HG03280 (cell line): ENCODE results near the gene MAD1L1.
"Not testable (repeated sequence)": the region's sequence is repeated elsewhere in the genome, so short reads cannot be mapped to it uniquely, and the experiment has no call there.

Experiments used
- ATAC-seq: cut with Tn5 transposase; IDR thresholded peaks from one replicate; pipeline ENCODE4 v1.9.1; 2021; ENCODE audit warnings: mild to moderate bottlenecking, moderate library complexity; ENCODE audit not compliant: unreplicated experiment

Gene MAD1L1

GRCh38 chr7:1831933-1832535, 400.7 kb downstream of the MAD1L1 start:
- not testable (repeated sequence) for ATAC-seq

DNA sequence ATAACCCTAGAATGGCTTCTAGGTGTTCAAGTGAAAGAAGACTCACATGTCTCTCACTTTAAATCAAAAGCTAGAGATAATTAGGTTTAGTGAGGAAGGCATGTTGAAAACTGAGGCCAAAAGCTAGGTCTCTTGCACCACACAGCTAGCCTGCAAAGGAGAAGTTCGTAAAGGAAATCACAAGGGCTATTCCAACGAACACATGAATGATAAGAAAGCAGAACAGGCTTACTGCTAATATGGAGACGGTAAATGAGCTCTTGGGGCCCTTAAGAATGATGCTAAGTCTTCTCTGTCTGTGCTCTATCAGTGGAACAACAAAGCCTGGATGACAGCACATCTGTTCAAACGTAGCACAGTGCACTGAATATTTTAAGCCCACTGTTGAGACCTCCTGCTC, 401.3 kb downstream of the MAD1L1 start:
- not testable (repeated sequence) for ATAC-seq

GRCh38 chr7:1829668-1830067, 403.1 kb downstream of the MAD1L1 start:
- not testable (repeated sequence) for ATAC-seq

DNA sequence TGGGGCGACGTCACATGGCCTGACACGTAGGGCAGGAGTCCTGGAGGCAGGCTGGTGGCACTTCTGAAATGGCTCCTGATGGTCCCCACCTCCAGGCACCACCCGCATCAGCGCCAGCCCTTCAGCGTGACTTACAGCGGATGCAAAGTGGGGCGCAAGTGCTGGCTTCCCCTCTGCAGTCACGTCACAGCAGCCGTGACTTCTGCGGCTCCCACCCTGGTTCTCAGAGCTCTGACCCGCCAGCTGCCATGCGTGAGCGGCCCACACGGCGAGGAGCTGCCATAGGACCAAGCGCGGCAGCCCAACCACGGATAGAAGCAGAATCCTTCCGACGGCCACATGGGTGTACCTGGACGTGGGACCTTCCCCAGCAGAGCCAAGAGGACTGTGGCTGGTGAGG, 403.6 kb downstream of the MAD1L1 start:
- no peak for ATAC-seq

- not testable (repeated sequence) for ATAC-seq
Observed at GRCh38 chr7:1828170-1828569, 404.6 kb downstream of the MAD1L1 start.

DNA sequence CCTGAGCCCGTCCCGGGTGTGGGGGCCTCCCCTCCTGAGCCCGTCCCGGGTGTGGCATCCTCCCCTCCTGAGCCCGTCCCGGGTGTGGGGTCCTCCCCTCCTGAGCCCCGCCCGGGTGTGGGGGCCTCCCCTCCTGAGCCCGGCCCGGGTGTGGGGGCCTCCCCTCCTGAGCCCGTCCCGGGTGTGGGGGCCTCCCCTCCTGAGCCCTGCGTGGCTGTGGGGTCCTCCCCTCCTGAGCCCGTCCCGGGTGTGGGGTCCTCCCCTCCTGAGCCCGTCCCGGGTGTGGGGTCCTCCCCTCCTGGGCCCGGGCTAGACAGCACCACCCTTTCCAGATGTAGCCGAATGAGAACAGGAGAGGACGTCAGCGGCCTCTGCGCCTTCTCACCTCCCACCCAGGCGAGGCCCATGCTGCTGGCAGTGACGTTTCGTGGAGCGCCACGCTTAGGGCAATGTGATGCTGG, 405.2 kb downstream of the MAD1L1 start:
- ATAC-seq = not testable (repeated sequence)

DNA sequence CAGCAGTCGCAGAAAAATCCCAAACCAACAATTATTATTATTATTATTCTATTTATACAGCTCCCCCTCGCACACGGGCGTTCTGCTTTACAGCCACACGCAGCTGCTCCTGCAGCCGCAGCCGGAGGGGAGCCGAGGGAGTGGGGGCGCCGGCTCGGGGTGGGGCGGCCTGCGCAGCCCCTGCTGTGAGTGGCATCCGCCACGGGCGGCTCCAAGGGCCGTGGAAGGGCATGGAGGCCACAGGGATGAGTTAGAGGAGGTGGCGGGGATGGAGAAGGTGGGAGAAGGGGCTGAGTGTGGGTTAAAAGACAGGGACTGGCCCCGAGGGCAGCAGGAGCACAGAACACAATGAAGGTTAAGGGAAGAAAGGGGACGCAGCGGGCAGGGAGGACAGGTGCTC, 405.8 kb downstream of the MAD1L1 start:
- not testable (repeated sequence) for ATAC-seq

GRCh38 chr7:1825897-1826741, 406.6 kb downstream of the MAD1L1 start:
- ATAC-seq = no peak

DNA sequence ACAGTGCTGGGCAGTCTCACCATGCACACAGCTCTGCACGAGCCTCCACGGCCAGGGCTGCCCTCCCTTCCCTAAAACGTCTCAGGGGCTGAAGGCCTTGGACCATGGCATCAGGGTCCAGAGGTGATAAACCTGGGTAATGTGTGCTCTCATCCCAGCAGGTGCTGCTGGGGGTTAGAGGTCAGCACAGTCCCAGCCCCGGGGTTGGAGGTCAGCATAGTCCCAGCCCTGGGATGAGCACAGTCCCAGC, 407.2 kb downstream of the MAD1L1 start:
- ATAC-seq = not testable (repeated sequence)

- ATAC-seq = not testable (repeated sequence)
Observed at GRCh38 chr7:1824882-1825646, 407.7 kb downstream of the MAD1L1 start.

GRCh38 chr7:1824151-1824881, 408.4 kb downstream of the MAD1L1 start:
- ATAC-seq = not testable (repeated sequence)

DNA sequence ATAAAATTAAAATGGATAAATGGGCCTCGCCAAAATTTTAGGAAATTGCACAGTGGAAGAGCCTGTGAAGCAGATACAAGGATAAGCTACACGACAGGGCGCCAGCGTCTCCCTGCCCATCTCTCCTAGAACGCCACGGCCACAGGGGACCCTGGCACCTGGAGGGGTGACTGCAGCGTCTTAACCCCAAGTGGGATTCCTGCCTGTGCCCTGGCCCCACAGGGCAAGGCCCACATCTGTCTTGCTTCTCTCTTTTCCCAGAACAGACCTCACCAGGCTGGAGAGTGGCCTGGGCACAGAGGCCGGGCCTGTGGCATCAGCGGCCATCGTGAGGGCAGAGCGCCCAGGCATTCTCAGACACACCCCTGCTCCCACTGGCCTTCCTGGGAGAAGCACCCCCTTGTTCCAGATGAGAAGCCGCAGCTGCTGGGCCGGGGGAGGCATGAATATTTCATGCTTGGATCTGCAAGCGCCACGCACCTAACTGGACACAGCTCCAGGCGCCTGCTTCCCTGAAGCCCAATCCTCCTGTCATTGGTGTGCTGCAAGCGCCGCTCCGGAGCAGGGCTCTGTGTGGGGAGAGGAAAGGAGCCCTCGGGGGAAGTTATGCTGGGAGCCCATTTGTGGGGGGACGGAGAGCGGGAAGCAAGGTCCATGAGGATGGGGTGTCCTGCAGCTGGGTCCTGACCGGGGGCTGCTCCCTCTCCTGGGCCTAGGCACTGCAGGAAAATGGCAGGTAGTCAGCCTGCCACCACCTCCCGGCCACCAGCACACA, 409.2 kb downstream of the MAD1L1 start:
- ATAC-seq = no peak

DNA sequence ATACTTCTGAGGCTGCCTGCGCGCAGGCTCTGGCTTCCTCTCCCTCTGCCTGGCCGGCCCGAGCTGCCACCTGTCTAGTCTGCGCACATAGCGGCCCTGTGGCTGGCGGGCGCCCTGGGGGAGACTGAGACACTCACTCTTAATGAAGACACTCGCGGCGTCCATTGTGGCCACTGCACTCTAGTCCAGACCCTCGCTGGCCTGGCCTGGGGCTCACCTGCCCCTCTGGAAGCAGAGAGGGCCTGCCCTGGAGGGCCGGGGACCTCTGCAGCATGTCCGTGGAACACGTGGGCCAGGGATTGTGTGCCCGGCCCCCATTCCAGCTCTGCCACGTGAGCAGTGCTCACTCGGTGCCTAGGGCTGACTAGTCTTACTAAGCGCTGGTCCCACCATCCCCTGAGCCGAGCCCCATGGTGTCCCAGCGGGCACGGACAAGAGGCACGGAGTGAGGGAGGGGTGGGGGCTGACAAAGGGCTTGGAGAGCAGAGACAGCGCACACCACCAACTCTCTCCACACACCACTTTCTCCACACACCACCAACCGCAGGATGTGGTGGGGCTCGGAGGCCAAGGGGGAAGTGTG, 413.4 kb downstream of the MAD1L1 start:
- ATAC-seq = no peak

DNA sequence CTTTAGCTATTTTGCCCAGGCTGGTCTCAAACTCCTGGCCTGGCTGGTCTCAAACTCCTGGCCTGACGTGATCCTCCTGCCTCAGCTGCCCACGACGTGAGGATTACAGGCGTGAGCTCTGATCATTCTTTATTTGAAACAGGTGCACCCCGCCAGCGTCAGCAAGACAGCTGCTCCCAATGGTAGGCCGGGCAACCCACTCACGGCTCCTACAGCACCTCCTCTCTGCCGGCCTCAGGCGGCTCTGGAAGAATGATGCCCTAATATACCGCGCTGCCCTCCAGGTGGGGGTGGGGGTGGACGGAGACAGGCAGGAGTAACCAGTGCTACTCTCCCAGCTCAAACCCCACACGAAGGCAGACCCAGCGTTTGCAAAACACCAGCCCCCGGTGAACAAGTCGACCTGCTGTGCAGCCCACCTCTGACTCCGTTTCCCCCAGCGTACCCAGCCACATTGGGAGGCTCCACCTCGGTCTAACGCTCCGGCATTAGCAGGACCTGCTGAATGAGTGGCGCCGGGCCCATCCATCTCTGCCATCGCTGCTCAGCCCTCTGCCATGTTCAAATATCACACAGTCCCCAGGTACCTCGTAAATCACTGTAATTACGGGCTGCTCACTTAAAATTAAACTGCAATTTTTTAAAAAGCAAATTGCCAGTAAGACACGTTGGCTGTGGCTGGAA, 414.0 kb downstream of the MAD1L1 start:
- ATAC-seq = no peak

GRCh38 chr7:1817061-1817712, 415.6 kb downstream of the MAD1L1 start:
- ATAC-seq = no peak

DNA sequence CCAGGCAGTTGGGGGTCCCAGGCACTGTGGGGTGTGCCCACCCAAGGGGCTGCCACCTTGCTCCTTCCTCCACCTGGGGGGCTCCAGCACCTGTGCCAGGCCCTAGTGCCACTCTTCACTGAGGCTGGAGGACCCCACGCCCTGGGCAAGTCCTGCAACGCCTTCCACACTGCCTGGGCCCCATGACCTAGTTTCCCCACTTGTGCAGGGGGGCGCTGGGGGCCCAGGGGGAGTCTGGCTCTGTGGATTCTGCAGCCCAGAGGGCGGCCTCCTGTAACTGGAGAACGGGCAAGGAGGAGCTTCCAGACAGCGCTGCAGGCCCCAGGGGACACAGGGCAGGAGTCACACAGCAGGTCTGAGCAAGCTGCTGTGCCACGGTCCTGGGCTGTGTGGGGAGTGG, 416.3 kb downstream of the MAD1L1 start:
- ATAC-seq = not testable (repeated sequence)

- ATAC-seq = not testable (repeated sequence)
Observed at GRCh38 chr7:1815551-1816281, 417.0 kb downstream of the MAD1L1 start.

GRCh38 chr7:1815051-1815481, 417.7 kb downstream of the MAD1L1 start:
- ATAC-seq = no peak
